Gastrocnemius medialis (tissue), 4 donors: ENCODE results near the gene DNAJA2.

Experiments
- POLR2A ChIP-seq, 2 donors: fragments of 450-650 bp; IDR thresholded peaks; one replicate each; pipeline ENCODE4 v1.6.1; 2017; ENCODE audit warnings: antibody characterized with exemption in 2 of 2, mild to moderate bottlenecking in 2 of 2, moderate library complexity in 2 of 2
- TF ChIP-seq, protein P1 (sequence below), 5 experiments: fragments of 450-650 bp in 3 of 5; fragments of 200-600 bp in 2 of 5; sonication (generic) in 2 of 5; IDR thresholded peaks in 4 of 5; conservative IDR thresholded peaks in 1 of 5; 1 replicate in 4 of 5; 2 replicates in 1 of 5; pipeline ENCODE4 v1.5.1; 2016 to 2019; ENCODE audit warnings: antibody characterized with exemption in 5 of 5, mild to moderate bottlenecking in 3 of 5, moderate library complexity in 3 of 5

DNA sequence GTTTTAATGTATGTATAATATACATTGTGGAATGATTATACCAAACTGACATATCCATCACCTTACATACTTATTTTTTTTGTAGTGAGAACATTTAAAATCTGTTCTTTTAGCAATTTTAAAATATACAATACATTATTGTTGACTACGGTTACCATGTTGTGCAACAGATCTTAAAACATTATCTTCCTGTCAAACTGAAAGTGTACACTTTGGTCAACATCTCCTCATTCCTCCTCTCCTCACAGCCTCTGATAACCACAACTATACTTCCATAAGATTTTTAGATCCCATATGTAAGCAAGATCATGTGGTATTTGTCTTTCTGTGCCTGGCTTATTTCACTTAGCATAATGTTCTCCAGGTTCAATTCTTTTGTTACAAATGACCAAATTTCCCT, 7.5 kb upstream of the DNAJA2 start:
- TF ChIP-seq, protein P1, sequence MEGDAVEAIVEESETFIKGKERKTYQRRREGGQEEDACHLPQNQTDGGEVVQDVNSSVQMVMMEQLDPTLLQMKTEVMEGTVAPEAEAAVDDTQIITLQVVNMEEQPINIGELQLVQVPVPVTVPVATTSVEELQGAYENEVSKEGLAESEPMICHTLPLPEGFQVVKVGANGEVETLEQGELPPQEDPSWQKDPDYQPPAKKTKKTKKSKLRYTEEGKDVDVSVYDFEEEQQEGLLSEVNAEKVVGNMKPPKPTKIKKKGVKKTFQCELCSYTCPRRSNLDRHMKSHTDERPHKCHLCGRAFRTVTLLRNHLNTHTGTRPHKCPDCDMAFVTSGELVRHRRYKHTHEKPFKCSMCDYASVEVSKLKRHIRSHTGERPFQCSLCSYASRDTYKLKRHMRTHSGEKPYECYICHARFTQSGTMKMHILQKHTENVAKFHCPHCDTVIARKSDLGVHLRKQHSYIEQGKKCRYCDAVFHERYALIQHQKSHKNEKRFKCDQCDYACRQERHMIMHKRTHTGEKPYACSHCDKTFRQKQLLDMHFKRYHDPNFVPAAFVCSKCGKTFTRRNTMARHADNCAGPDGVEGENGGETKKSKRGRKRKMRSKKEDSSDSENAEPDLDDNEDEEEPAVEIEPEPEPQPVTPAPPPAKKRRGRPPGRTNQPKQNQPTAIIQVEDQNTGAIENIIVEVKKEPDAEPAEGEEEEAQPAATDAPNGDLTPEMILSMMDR (IDR thresholded peaks at IDR 0.05 in 4 of 5, conservative IDR thresholded peaks at IDR 0.05 in 1 of 5): no peak
- TF ChIP-seq POLR2A (IDR thresholded peaks at IDR 0.05): no peak
